Endothelial cell of umbilical vein (primary cell): ENCODE measurements around the gene TVP23A.

Source experiments
- FOS ChIP-seq: IDR thresholded peaks from 2 replicates; pipeline ENCODE4 v1.6.1; 2011; ENCODE audit warnings: mild to moderate bottlenecking, low read length, moderate library complexity, borderline replicate concordance; ENCODE audit not compliant: insufficient read depth
- POLR2AphosphoS5 ChIP-seq: IDR thresholded peaks from 2 replicates; pipeline ENCODE4 v1.6.1; 2012; ENCODE audit warnings: low read depth, mild to moderate bottlenecking, control low read depth, low read length, moderate library complexity; ENCODE audit not compliant: insufficient read depth
- TF ChIP-seq, protein P1 (sequence below), 2 donors: IDR thresholded peaks; 1 replicate in 1 of 2; 2 replicates in 1 of 2; pipeline ENCODE4 v1.5.1; 2011; ENCODE audit warnings: low read length in 2 of 2, mild to moderate bottlenecking in 2 of 2, moderate library complexity in 2 of 2, control low read depth in 1 of 2, inconsistent platforms in 1 of 2, low read depth in 1 of 2; ENCODE audit not compliant: insufficient read depth in 1 of 2; ENCODE audit errors: extremely low read depth in 1 of 2

DNA sequence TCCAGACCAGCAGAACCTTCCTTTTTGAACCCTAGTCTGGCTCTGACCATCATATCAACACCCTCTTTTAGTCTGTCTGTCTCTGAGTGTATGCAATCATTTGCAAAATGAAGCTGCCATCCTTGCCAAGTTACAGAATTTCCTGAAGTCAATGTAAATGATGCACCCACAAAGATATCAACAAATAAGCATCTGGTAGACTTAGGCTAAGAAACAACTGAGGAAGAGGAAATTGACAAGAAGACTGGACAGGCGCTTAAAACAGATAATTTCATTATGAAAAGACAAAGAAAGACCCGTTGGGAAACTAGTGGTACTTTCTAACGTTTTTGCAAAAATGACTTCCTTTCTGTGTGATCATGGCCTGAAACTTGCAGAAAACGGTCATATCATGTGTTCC lies 33.7 kb upstream of the TVP23A start:
- TF ChIP-seq, protein P1, sequence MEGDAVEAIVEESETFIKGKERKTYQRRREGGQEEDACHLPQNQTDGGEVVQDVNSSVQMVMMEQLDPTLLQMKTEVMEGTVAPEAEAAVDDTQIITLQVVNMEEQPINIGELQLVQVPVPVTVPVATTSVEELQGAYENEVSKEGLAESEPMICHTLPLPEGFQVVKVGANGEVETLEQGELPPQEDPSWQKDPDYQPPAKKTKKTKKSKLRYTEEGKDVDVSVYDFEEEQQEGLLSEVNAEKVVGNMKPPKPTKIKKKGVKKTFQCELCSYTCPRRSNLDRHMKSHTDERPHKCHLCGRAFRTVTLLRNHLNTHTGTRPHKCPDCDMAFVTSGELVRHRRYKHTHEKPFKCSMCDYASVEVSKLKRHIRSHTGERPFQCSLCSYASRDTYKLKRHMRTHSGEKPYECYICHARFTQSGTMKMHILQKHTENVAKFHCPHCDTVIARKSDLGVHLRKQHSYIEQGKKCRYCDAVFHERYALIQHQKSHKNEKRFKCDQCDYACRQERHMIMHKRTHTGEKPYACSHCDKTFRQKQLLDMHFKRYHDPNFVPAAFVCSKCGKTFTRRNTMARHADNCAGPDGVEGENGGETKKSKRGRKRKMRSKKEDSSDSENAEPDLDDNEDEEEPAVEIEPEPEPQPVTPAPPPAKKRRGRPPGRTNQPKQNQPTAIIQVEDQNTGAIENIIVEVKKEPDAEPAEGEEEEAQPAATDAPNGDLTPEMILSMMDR (IDR thresholded peaks at IDR 0.05; ENCODE audit: extremely low read depth in 1 of 2, insufficient read depth in 1 of 2, low read depth in 1 of 2, low read length in 2 of 2), result no peak
- no peak for TF ChIP-seq POLR2AphosphoS5
- TF ChIP-seq FOS, result no peak
